Right lobe of liver (tissue), 6 donors: Measurements from ENCODE around the gene CSH2. TPM values are rescaled to one million over a fixed set of nuclear protein-coding genes. Genes with fewer than 3 reads are reported as not detected.
"Not testable (repeated sequence)": the region's sequence is repeated elsewhere in the genome, so short reads cannot be mapped to it uniquely, and the experiment has no call there.

ENCODE experiments used
- ATAC-seq, 4 donors: fragments of 200-7000 bp; cut with Tn5 transposase; one replicate each; pipeline ENCODE4 v1.9.1; 2020; ENCODE audit warnings: mild to moderate bottlenecking in 4 of 4, moderate library complexity in 4 of 4
- DNase-seq, 3 donors: peaks; one replicate each; pipeline ENCODE4 v3.0.0-alpha.2; 2020
- H3K27ac ChIP-seq, 3 donors: fragments of 200-600 bp; one replicate each; pipeline ENCODE4 v1.8.0; 2022
- H3K27me3 ChIP-seq, 2 donors: fragments of 200-600 bp; one replicate each; pipeline ENCODE4 v1.8.0; 2022
- H3K36me3 ChIP-seq, 4 donors: fragments of 200-600 bp; sonication (generic) in 1 of 4; one replicate each; pipeline versions ENCODE4 v1.5.1 to v1.8.0; 2017 to 2022; ENCODE audit warnings: control low read depth in 1 of 4
- H3K4me1 ChIP-seq, 4 donors: fragments of 200-600 bp; sonication (generic) in 1 of 4; one replicate each; pipeline versions ENCODE4 v1.5.1 to v1.8.0; 2017 to 2022; ENCODE audit warnings: control low read depth in 1 of 4
- H3K4me3 ChIP-seq, 3 donors: fragments of 200-600 bp; one replicate each; pipeline ENCODE4 v1.8.0; 2022
- H3K9me3 ChIP-seq, 4 donors: fragments of 200-600 bp; sonication (generic) in 1 of 4; one replicate each; pipeline versions ENCODE4 v1.5.1 to v1.8.0; 2017 to 2022; ENCODE audit warnings: control low read depth in 1 of 4
- CTCF ChIP-seq, 4 donors: fragments of 200-600 bp in 3 of 4; fragments of 450-650 bp in 1 of 4; IDR thresholded peaks; one replicate each; pipeline versions ENCODE4 v1.5.1 to v1.8.0; 2016 to 2022; ENCODE audit warnings: antibody characterized with exemption in 4 of 4, mild to moderate bottlenecking in 2 of 4
- POLR2A ChIP-seq: fragments of 450-650 bp; IDR thresholded peaks from one replicate; pipeline ENCODE4 v1.6.1; 2017; ENCODE audit warnings: antibody characterized with exemption, mild to moderate bottlenecking
- WGBS: methylation state at CpG from one replicate; pipeline ENCODE4 v1.1.6; 2018; ENCODE audit warnings: low coverage, low lambda C conversion rate; ENCODE audit not compliant: insufficient coverage; ENCODE audit errors: missing lambda C conversion rate; 5-methylcytosine and 5-hydroxymethylcytosine counted together
- intact Hi-C, 2 donors: fragments of 100-400 bp; cut with DNase I; formaldehyde crosslinking; loops; one replicate each; pipeline versions ENCODE4 v1.11.2 to v1.14.1; 2022
- total RNA-seq, 6 experiments: library from RNA; depleted of rRNA in 2 of 6; stranded (reverse); fragments of >200 nt in 2 of 6; fragmentation: NEBNext Ultra II Directional in 3 of 6; extraction: Animal tissue kit (Norgen Biotek cat#: 25700) in 3 of 6; gene quantifications; one replicate each; pipeline versions ENCODE4 v1.1.0 to v1.2.4, GENCODE V29; 2016 to 2023
- donor health status: DM: no; HTN: yes; CAD: no.
- donor health status: DM: no; HTN: no; CAD: no.
- donor health status: DM: no; HTN: no; CAD: no.
- donor health status: DM: no; HTN: yes; CAD: no.
- donor health status: DM: no; HTN: yes; CAD: no.

CSH2 gene
- total RNA-seq, 6 experiments from 2014 or later = not detected

GRCh38 chr17:63859257-63859656 lies 14.2 kb downstream of the CSH2 start:
- Histone ChIP-seq H3K4me1 (no peaks in the 10 kb centered on the region), H3K27ac (no peak overlapping the region), H3K9me3 (no peaks in the 10 kb centered on the region), H3K4me3 (no peak overlapping the region), H3K27me3 (no peaks in the 10 kb centered on the region), H3K36me3 (no peaks in the 10 kb centered on the region)
- DNase-seq (no peak), ATAC-seq (no peak)
- intact Hi-C loops = no loop called here
- WGBS = 70% methylated on average over 2 of the region's 3 CpGs
- no peak for TF ChIP-seq POLR2A

GRCh38 chr17:63856425-63856824 lies 17.1 kb downstream of the CSH2 start:
- H3K4me1 ChIP-seq, H3K27ac ChIP-seq, intact Hi-C loops, H3K4me3 ChIP-seq, ATAC-seq, H3K36me3 ChIP-seq, H3K9me3 ChIP-seq, DNase-seq, H3K27me3 ChIP-seq: not testable (repeated sequence)
- 84% methylated on average over 8 of the region's 8 CpGs for WGBS

- Histone ChIP-seq H3K4me3 (no peak overlapping the region), H3K9me3 (no peaks in the 10 kb centered on the region), H3K4me1 (no peaks in the 10 kb centered on the region), H3K36me3 (no peaks in the 10 kb centered on the region), H3K27me3 (no peaks in the 10 kb centered on the region), H3K27ac (no peak overlapping the region)
- DNase-seq (no peak), ATAC-seq (no peak)
- no peak for TF ChIP-seq POLR2A
- no peak for TF ChIP-seq CTCF (IDR thresholded peaks at IDR 0.05)
- intact Hi-C loops = no loop called here
- WGBS = 90% methylated on average over 7 of the region's 8 CpGs
Measured at GRCh38 chr17:63855185-63855584, 18.3 kb downstream of the CSH2 start.

GRCh38 chr17:63854709-63855108 lies 18.8 kb downstream of the CSH2 start:
- intact Hi-C loops = no loop called here
- H3K4me3 ChIP-seq = no peak overlapping the region
- no peaks in the 10 kb centered on the region for H3K9me3 ChIP-seq
- ATAC-seq (peak in 2 of 4 donors; percentile 57), DNase-seq (no peak)
- no peaks in the 10 kb centered on the region for H3K4me1 ChIP-seq
- no peak overlapping the region for H3K27ac ChIP-seq
- TF ChIP-seq CTCF (IDR thresholded peaks at IDR 0.05) (no peak), POLR2A (no peak)
- H3K36me3 ChIP-seq = no peaks in the 10 kb centered on the region
- WGBS = 38% methylated on average over 5 of the region's 5 CpGs
- H3K27me3 ChIP-seq = no peaks in the 10 kb centered on the region

- no peaks in the 10 kb centered on the region for H3K27me3 ChIP-seq
- no peak for DNase-seq
Measured at GRCh38 chr17:63853260-63853659, 20.2 kb downstream of the CSH2 start.

More at GRCh38 chr17:63853260-63853659, 20.2 kb downstream of the CSH2 start:
- H3K9me3 ChIP-seq = no peaks in the 10 kb centered on the region
- no peak for TF ChIP-seq CTCF (IDR thresholded peaks at IDR 0.05)
- no peak for TF ChIP-seq POLR2A
- intact Hi-C loops = no loop called here
- no peak for ATAC-seq
- 93% methylated on average over 2 of the region's 2 CpGs for WGBS
- H3K4me1 ChIP-seq = no peaks in the 10 kb centered on the region
- no peak overlapping the region for H3K4me3 ChIP-seq
- no peaks in the 10 kb centered on the region for H3K36me3 ChIP-seq
- no peak overlapping the region for H3K27ac ChIP-seq
